ENCODE data around the gene CABLES2. TPM values are rescaled to one million over a fixed set of nuclear protein-coding genes. Genes with fewer than 3 reads are reported as not detected.

The CABLES2 gene
- total and polyA plus RNA-seq, 10 of the 15 experiments (the other 5 are each of a cell fraction or from before 2014, with no cell fraction given) = 2.2 to 14.9 (median 5.3) TPM

GRCh38 chr20:62425281-62426058, 18.4 kb upstream of the CABLES2 start (continued):
- TF ChIP-seq ZBTB4 (CRISPR knock-in tag; IDR thresholded peaks at IDR 0.05) (no peak), SUZ12 (IDR thresholded peaks at IDR 0.05; ENCODE audit: unreplicated experiment) (no peak), FOS (IDR thresholded peaks at IDR 0.05; ENCODE audit: borderline replicate concordance, extremely low read depth, insufficient read length) (no peak), KAT2A (conservative IDR thresholded peaks at IDR 0.05; ENCODE audit: control insufficient read depth, low read depth, low read length) (no peak), NR2C1 (IDR thresholded peaks at IDR 0.05) (no peak), E2F8 (IDR thresholded peaks at IDR 0.05; ENCODE audit: low read depth, partially characterized antibody) (no peak), RFX5 (IDR thresholded peaks at IDR 0.05; ENCODE audit: low read depth, low read length) (no peak), USF2 (IDR thresholded peaks at IDR 0.05; ENCODE audit: borderline replicate concordance, low read depth, low read length) (no peak), ATF7 (IDR thresholded peaks at IDR 0.05; ENCODE audit: low read depth) (no peak)
